ENCODE results near the gene NR2E1. TPM values are rescaled to one million over a fixed set of nuclear protein-coding genes. Genes with fewer than 3 reads are reported as not detected.

Gene NR2E1
- total RNA-seq, 1 experiment from 2014 or later: not detected

DNA sequence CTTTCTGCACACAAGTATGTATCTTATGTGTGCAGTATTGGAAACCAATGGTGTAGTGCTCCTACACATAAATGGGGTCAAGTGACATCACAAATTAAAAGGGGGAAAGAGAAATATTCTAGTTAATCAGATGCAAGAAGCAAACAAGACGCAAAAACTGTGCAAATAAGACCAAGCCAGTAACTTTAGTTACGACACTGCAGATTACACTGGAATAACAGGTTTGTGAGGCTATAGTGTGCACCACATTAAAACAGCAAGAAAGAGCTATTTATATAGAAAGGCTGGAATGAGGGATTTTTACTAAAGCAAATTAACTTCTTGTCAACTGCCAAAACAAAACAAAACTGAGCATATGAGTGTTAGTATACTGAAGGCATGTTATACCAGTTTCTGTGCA is 45.8 kb downstream of the NR2E1 start:
- Mint-ChIP-seq H3K9me3 (ENCODE audit: unreplicated experiment) (no peaks in the 10 kb centered on the region), H3K27me3 (ENCODE audit: insufficient read depth, unreplicated experiment) (no peaks in the 10 kb centered on the region), H3K36me3 (ENCODE audit: insufficient read depth, unreplicated experiment) (peaks cover 36% of the 10 kb centered on the region), H3K27ac (ENCODE audit: low read depth, unreplicated experiment) (no peak overlapping the region), H3K4me1 (ENCODE audit: insufficient read depth, unreplicated experiment) (no peaks in the 10 kb centered on the region), H3K4me3 (ENCODE audit: unreplicated experiment) (no peak overlapping the region)
- BruUV-seq (replicated peaks): TSS peak; percentile 96
- intact Hi-C loops (cut with micrococcal nuclease): no loop called here
- CTCF ChIA-PET: interaction anchor here (0.6 kb wide), 1 partner anchor 1872 kb away, joined by 4 read pairs; no protein-coding TSS in a partner anchor
- DNase-seq (ENCODE audit: unreplicated experiment): no peak
- POLR2A ChIA-PET: interaction anchor here (1.4 kb wide), 1 partner anchor 9 kb away, joined by 4 read pairs; no protein-coding TSS in a partner anchor
- TF ChIP-seq, protein P1, sequence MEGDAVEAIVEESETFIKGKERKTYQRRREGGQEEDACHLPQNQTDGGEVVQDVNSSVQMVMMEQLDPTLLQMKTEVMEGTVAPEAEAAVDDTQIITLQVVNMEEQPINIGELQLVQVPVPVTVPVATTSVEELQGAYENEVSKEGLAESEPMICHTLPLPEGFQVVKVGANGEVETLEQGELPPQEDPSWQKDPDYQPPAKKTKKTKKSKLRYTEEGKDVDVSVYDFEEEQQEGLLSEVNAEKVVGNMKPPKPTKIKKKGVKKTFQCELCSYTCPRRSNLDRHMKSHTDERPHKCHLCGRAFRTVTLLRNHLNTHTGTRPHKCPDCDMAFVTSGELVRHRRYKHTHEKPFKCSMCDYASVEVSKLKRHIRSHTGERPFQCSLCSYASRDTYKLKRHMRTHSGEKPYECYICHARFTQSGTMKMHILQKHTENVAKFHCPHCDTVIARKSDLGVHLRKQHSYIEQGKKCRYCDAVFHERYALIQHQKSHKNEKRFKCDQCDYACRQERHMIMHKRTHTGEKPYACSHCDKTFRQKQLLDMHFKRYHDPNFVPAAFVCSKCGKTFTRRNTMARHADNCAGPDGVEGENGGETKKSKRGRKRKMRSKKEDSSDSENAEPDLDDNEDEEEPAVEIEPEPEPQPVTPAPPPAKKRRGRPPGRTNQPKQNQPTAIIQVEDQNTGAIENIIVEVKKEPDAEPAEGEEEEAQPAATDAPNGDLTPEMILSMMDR (IDR thresholded peaks at IDR 0.05; ENCODE audit: unreplicated experiment): no peak

DNA sequence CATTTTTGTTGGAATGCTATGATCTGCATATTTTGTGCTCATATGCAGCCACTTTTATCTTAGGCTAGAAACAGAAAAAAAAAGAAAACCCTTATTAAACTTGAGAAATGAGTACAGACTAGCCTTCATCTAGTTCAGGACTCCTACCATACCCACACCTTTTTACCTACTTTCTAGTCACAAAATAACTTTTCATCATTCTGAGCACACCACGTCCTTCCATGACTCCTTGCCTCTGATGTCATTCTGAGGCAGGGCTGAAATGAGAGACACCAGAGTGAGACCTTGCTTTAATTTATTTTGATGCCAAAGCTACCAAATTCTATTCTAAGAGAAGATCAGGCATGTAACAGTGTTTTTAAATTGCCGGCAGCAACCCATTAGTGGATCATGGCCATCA is 56.2 kb downstream of the NR2E1 start:
- DNase-seq (ENCODE audit: unreplicated experiment): no peak
- intact Hi-C loops (cut with micrococcal nuclease): no loop called here
- POLR2A ChIA-PET: no interaction called here
- Mint-ChIP-seq H3K36me3 (ENCODE audit: insufficient read depth, unreplicated experiment) (peaks cover 48% of the 10 kb centered on the region), H3K9me3 (ENCODE audit: unreplicated experiment) (no peaks in the 10 kb centered on the region), H3K27ac (ENCODE audit: low read depth, unreplicated experiment) (peak overlapping the region; percentile 1), H3K4me1 (ENCODE audit: insufficient read depth, unreplicated experiment) (peaks cover 6% of the 10 kb centered on the region), H3K4me3 (ENCODE audit: unreplicated experiment) (no peak overlapping the region), H3K27me3 (ENCODE audit: insufficient read depth, unreplicated experiment) (no peaks in the 10 kb centered on the region)
- BruUV-seq (replicated peaks): TSS peak; percentile 20
- TF ChIP-seq, protein P1 (IDR thresholded peaks at IDR 0.05; ENCODE audit: unreplicated experiment): no peak
- CTCF ChIA-PET: no interaction called here

DNA sequence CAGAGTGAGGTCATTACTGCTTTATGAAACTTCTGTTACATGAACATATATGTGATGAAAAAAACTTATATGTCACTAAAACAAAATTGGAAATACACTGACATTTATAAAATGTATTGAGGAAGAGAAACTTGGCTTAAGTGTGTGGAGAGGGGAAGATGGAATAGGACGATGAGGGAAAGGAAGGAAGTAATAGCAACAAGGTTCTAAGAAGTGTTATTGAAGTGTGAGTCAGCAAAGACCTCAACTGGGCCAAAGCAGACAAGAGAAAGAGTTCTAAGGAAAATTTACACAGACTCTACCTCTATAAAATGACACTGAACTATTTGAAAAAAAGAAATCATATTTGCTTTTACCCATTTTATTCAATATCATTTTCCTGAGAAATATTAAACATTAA is 56.7 kb downstream of the NR2E1 start:
- ChIA-PET POLR2A (interaction anchor here (1.3 kb wide), 1 partner anchor 37 kb away, joined by 3 read pairs; no protein-coding TSS in a partner anchor), CTCF (no interaction called here)
- no peaks in the 10 kb centered on the region for H3K9me3 Mint-ChIP-seq (ENCODE audit: unreplicated experiment)

DNA sequence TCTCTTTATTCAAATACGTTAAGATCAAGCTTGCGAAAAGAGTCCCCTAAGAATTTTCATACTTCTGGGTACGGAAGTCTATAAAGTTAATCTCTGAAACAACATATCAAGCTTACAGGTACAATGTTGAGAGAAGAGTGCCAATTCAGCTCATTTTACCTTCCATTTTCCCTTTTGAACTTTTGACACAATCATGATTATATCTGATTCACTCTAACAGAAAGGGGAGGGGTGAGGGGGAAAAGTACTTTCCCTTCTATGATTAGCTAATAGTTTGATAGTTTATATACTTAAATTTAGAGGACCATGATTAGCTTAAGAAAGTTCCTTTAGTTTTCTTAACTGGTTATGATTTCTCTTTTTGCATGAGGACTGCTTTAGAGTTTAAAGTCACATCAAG is 61.5 kb downstream of the NR2E1 start:
- DNase-seq (ENCODE audit: unreplicated experiment): no peak
- ChIA-PET CTCF (interaction anchor here (1.4 kb wide), 1 partner anchor 266 kb away, joined by 3 read pairs; no protein-coding TSS in a partner anchor), POLR2A (interaction anchor here (0.8 to 1.3 kb wide), 2 partner anchors 14 to 34 kb away, joined by 3 to 7 read pairs; partner anchors contain the start of gene SNX3)
- intact Hi-C loops (cut with micrococcal nuclease): no loop called here
- peaks cover 5% of the 10 kb centered on the region for H3K4me1 Mint-ChIP-seq (ENCODE audit: insufficient read depth, unreplicated experiment)
- H3K36me3 Mint-ChIP-seq (ENCODE audit: insufficient read depth, unreplicated experiment): peaks cover 15% of the 10 kb centered on the region
- no peak overlapping the region for H3K4me3 Mint-ChIP-seq (ENCODE audit: unreplicated experiment)
- no peaks in the 10 kb centered on the region for H3K9me3 Mint-ChIP-seq (ENCODE audit: unreplicated experiment)
- peak overlapping the region; percentile 46 for H3K27ac Mint-ChIP-seq (ENCODE audit: low read depth, unreplicated experiment)
- H3K27me3 Mint-ChIP-seq (ENCODE audit: insufficient read depth, unreplicated experiment): no peaks in the 10 kb centered on the region
- no TSS peak for BruUV-seq (replicated peaks)
- TF ChIP-seq, protein P1 (IDR thresholded peaks at IDR 0.05; ENCODE audit: unreplicated experiment): no peak

More for the DNA sequence above, 56.7 kb downstream of the NR2E1 start:
- DNase-seq (ENCODE audit: unreplicated experiment): no peak
- no TSS peak for BruUV-seq (replicated peaks)
- H3K27ac Mint-ChIP-seq (ENCODE audit: low read depth, unreplicated experiment): peak overlapping the region; percentile 1
- no peaks in the 10 kb centered on the region for H3K27me3 Mint-ChIP-seq (ENCODE audit: insufficient read depth, unreplicated experiment)
- intact Hi-C loops (cut with micrococcal nuclease): no loop called here
- peaks cover 6% of the 10 kb centered on the region for H3K4me1 Mint-ChIP-seq (ENCODE audit: insufficient read depth, unreplicated experiment)
- TF ChIP-seq, protein P1 (IDR thresholded peaks at IDR 0.05; ENCODE audit: unreplicated experiment): no peak
- H3K36me3 Mint-ChIP-seq (ENCODE audit: insufficient read depth, unreplicated experiment): peaks cover 44% of the 10 kb centered on the region
- H3K4me3 Mint-ChIP-seq (ENCODE audit: unreplicated experiment): no peak overlapping the region

Measured in MCF 10A (cell line).